GM06990 (cell line): ENCODE data around the gene ZFHX3.

Source experiments
- DNase-seq: peaks from one replicate; pipeline ENCODE4 v3.0.0-alpha.2; 2011; ENCODE audit not compliant: insufficient read length; ENCODE audit errors: extremely low read depth
- H3K27me3 ChIP-seq: replicated peaks from 2 replicates; pipeline ENCODE4 v1.6.0; 2011; ENCODE audit warnings: low read length; ENCODE audit not compliant: control insufficient read depth, insufficient read depth
- H3K36me3 ChIP-seq: 2 replicates; pipeline ENCODE4 v1.5.1; 2011; ENCODE audit warnings: low read length; ENCODE audit not compliant: control insufficient read depth, insufficient read depth
- H3K4me3 ChIP-seq: replicated peaks from 2 replicates; pipeline ENCODE4 v1.5.1; 2011; ENCODE audit warnings: low read depth, mild to moderate bottlenecking, control low read depth, low read length
- CTCF ChIP-seq: IDR thresholded peaks from 2 replicates; pipeline ENCODE4 v1.5.1; 2011; ENCODE audit warnings: low read length, control low read depth, mild to moderate bottlenecking, inconsistent platforms; ENCODE audit not compliant: insufficient read depth, poor library complexity, severe bottlenecking

Gene ZFHX3

GRCh38 chr16:73025151-73025855 is 22.6 kb downstream of the ZFHX3 start:
- no peak for TF ChIP-seq CTCF

GRCh38 chr16:73024571-73025105 is 23.3 kb downstream of the ZFHX3 start:
- no peaks in the 10 kb centered on the region for H3K36me3 ChIP-seq
- no peak for TF ChIP-seq CTCF
- H3K4me3 ChIP-seq = no peak overlapping the region
- no peak for DNase-seq
- no peaks in the 10 kb centered on the region for H3K27me3 ChIP-seq

More at GRCh38 chr16:73025151-73025855, 22.6 kb downstream of the ZFHX3 start:
- Histone ChIP-seq H3K4me3 (no peak overlapping the region), H3K36me3 (no peaks in the 10 kb centered on the region), H3K27me3 (no peaks in the 10 kb centered on the region)
- no peak for DNase-seq

GRCh38 chr16:73023752-73024570 is 24.0 kb downstream of the ZFHX3 start:
- no peaks in the 10 kb centered on the region for H3K27me3 ChIP-seq
- no peak overlapping the region for H3K4me3 ChIP-seq
- TF ChIP-seq CTCF = no peak
- no peak for DNase-seq
- no peaks in the 10 kb centered on the region for H3K36me3 ChIP-seq

GRCh38 chr16:73023320-73023719 is 24.6 kb downstream of the ZFHX3 start:
- TF ChIP-seq CTCF = no peak
- no peak overlapping the region for H3K4me3 ChIP-seq
- H3K27me3 ChIP-seq = no peaks in the 10 kb centered on the region
- no peak for DNase-seq
- no peaks in the 10 kb centered on the region for H3K36me3 ChIP-seq

- Histone ChIP-seq H3K27me3 (no peaks in the 10 kb centered on the region), H3K4me3 (no peak overlapping the region), H3K36me3 (no peaks in the 10 kb centered on the region)
- TF ChIP-seq CTCF = no peak
- DNase-seq = no peak
These were observed 25.4 kb downstream of the ZFHX3 start for GRCh38 chr16:73022534-73022933.
